ENCODE data around the gene WNT1.

The WNT1 gene

DNA sequence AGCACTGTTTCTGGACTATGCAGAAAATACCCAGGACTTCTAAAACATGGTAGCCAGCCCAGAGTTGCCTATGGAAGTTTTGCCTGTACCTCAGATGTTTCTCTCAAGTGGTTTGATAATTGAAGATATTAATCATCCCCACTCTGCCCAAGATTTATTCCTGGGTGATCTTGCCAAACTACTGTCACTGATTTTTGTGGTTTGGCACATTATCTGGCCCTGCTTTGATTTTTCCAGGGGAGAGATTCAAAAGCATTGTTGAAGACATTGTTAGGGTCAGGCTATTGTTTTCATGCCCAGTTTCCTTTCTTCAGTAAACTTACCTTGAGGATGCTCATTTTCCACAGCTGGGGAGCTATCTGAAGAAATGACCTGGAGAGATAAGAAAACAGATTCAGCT lies 34.6 kb downstream of the WNT1 start:
- H3K4me3 ChIP-seq (ENCODE audit: low read depth, low read length), result no peak overlapping the region
- no peak for DNase-seq (ENCODE audit: low read depth, low spot score)
- no peak for TF ChIP-seq CTCF (IDR thresholded peaks at IDR 0.05; ENCODE audit: low read depth, low read length)
- in situ Hi-C loops (cut with HindIII; ENCODE audit: low sequenced_read_pairs), result no loop called here

DNA sequence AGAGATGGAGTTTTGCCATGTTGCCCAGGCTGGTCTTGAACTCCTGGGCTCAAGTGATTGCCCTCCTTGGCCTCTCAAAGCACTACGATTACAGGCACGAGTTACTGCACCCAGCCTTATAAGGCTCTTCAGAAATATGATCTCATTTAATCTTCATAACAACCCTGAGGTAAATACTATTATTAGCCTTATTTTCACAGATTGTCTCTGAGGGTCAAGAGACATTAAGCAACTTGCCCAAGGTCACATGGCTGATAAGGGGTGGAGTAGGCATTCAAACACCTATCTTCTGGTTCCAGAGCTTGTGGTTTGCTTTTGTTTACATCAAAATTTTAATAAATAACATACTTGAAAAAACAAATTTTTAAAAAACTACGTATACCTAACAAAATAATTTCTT lies 35.3 kb downstream of the WNT1 start:
- no peak for TF ChIP-seq CTCF (IDR thresholded peaks at IDR 0.05; ENCODE audit: low read depth, low read length)
- H3K4me3 ChIP-seq (ENCODE audit: low read depth, low read length), result no peak overlapping the region
- in situ Hi-C loops (cut with HindIII; ENCODE audit: low sequenced_read_pairs), result no loop called here
- no peak for DNase-seq (ENCODE audit: low read depth, low spot score)

DNA sequence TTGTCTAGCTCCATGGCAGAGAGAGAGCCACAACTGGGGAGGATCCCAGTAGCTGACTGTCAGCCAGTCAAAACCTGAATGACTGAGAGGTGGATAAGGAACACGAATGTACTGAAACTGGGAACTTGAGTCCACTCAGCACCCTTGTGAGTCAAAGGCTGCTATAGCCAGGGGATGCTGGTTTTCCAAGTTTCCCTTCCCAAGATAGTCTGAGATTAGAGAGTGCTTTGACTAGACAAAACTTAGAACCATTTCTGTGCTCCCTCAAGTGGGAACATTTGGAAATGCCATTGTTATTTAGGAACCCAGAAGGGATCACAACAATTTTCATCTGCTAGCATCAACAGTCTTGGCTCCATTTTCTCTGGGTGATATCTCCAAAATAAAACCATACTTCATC lies 36.4 kb downstream of the WNT1 start:
- H3K4me3 ChIP-seq (ENCODE audit: low read depth, low read length), result no peak overlapping the region
- DNase-seq (ENCODE audit: low read depth, low spot score), result peak; percentile 9
- peak; percentile 37 for TF ChIP-seq CTCF (IDR thresholded peaks at IDR 0.05; ENCODE audit: low read depth, low read length)
- in situ Hi-C loops (cut with HindIII; ENCODE audit: low sequenced_read_pairs), result no loop called here

DNA sequence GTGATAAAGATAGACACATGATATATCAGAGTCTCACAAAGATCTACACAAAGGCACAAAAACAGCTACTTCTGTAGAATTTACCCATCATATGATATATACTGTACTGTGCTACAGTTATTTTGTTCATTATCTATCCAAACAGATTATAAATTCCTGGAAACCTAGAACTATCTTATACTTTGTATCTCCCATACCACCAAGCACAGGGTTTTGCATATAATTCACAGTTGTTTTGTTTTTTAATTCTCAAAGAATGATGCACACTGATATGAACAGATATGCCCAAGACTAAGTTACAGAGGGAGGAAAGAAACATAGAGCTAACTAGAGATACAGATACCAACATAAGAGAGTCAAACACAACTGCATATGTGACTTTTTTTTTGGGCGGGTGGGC lies 37.1 kb downstream of the WNT1 start:
- in situ Hi-C loops (cut with HindIII; ENCODE audit: low sequenced_read_pairs), result no loop called here
- no peak for DNase-seq (ENCODE audit: low read depth, low spot score)
- no peak for TF ChIP-seq CTCF (IDR thresholded peaks at IDR 0.05; ENCODE audit: low read depth, low read length)
- no peak overlapping the region for H3K4me3 ChIP-seq (ENCODE audit: low read depth, low read length)

- no peak for TF ChIP-seq CTCF (IDR thresholded peaks at IDR 0.05; ENCODE audit: low read depth, low read length)
- H3K4me3 ChIP-seq (ENCODE audit: low read depth, low read length), result peak overlapping the region; percentile 92
- in situ Hi-C loops (cut with HindIII; ENCODE audit: low sequenced_read_pairs), result no loop called here
- DNase-seq (ENCODE audit: low read depth, low spot score), result no peak
Measured at GRCh38 chr12:49017891-49018260, 39.8 kb downstream of the WNT1 start.

- H3K4me3 ChIP-seq (ENCODE audit: low read depth, low read length), result peak within 1 kb of the TSS; percentile 92
- DNase-seq (ENCODE audit: low read depth, low spot score), result peak; percentile 98
- in situ Hi-C loops (cut with HindIII; ENCODE audit: low sequenced_read_pairs), result no loop called here
- TF ChIP-seq CTCF (IDR thresholded peaks at IDR 0.05; ENCODE audit: low read depth, low read length), result peak; percentile 64
Measured at GRCh38 chr12:49018261-49019119, 40.4 kb downstream of the WNT1 start, which contains the start of gene PRKAG1. TSS of gene PRKAG1 (minus strand) at chr12:49018776. CDS start at chr12:49018740, 36 bp downstream.
